ENCODE results near the gene GPC5. TPM values are rescaled to one million over a fixed set of nuclear protein-coding genes. Genes with fewer than 3 reads are reported as not detected.

GPC5 gene
- total RNA-seq, 1 experiment from 2014 or later: 0.26 TPM

- ATAC-seq: no peak
- in situ Hi-C loops (cut with HindIII; ENCODE audit: low pct_unique_long_range_greater_than_20kb, low sequenced_read_pairs): no loop called here
- BruUV-seq (replicated peaks): no TSS peak
These were observed 492.7 kb downstream of the GPC5 start for GRCh38 chr13:91891141-91891540.

DNA sequence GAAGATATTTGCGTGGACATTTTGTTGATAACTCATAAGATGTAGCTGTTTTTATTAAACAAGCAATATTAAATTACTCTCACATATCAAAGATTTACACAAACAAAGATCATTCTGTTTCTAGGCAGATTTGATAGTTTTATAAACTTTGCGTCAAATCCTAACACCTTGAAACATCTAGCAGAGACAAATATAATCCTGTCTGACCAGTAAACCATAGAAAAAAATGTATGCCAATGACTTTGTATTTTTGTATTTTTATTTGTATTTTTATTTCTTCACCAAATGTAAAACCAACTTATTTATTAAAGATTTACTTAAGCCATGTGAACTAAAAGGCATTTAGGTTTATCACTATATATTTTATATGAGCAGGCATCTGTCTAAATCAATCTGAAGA lies 494.6 kb downstream of the GPC5 start:
- Histone ChIP-seq H3K27me3 (ENCODE audit: control insufficient read depth, insufficient read depth, low read length) (no peaks in the 10 kb centered on the region), H3K36me3 (ENCODE audit: control insufficient read depth, insufficient read depth, low read length) (no peaks in the 10 kb centered on the region), H3K27ac (ENCODE audit: low read length) (no peak overlapping the region), H3K4me3 (ENCODE audit: low read depth in 2 of 2, low read length in 2 of 2) (no peak overlapping the region), H3K4me1 (ENCODE audit: control insufficient read depth, insufficient read depth, low read length) (no peaks in the 10 kb centered on the region), H3K9me3 (ENCODE audit: control insufficient read depth, insufficient read depth, low read depth, low read length) (no peaks in the 10 kb centered on the region)
- CTCF ChIA-PET: no interaction called here
- no peak for DNase-seq (ENCODE audit: low read depth, low spot score)
- no peak for TF ChIP-seq TCF7L2 (IDR thresholded peaks at IDR 0.05; ENCODE audit: low read depth, low read length)
- TF ChIP-seq, protein P1, sequence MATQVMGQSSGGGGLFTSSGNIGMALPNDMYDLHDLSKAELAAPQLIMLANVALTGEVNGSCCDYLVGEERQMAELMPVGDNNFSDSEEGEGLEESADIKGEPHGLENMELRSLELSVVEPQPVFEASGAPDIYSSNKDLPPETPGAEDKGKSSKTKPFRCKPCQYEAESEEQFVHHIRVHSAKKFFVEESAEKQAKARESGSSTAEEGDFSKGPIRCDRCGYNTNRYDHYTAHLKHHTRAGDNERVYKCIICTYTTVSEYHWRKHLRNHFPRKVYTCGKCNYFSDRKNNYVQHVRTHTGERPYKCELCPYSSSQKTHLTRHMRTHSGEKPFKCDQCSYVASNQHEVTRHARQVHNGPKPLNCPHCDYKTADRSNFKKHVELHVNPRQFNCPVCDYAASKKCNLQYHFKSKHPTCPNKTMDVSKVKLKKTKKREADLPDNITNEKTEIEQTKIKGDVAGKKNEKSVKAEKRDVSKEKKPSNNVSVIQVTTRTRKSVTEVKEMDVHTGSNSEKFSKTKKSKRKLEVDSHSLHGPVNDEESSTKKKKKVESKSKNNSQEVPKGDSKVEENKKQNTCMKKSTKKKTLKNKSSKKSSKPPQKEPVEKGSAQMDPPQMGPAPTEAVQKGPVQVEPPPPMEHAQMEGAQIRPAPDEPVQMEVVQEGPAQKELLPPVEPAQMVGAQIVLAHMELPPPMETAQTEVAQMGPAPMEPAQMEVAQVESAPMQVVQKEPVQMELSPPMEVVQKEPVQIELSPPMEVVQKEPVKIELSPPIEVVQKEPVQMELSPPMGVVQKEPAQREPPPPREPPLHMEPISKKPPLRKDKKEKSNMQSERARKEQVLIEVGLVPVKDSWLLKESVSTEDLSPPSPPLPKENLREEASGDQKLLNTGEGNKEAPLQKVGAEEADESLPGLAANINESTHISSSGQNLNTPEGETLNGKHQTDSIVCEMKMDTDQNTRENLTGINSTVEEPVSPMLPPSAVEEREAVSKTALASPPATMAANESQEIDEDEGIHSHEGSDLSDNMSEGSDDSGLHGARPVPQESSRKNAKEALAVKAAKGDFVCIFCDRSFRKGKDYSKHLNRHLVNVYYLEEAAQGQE (IDR thresholded peaks at IDR 0.05; ENCODE audit: insufficient read depth in 1 of 2, low read depth in 2 of 2, low read length in 1 of 2): no peak
- TF ChIP-seq, protein P2, sequence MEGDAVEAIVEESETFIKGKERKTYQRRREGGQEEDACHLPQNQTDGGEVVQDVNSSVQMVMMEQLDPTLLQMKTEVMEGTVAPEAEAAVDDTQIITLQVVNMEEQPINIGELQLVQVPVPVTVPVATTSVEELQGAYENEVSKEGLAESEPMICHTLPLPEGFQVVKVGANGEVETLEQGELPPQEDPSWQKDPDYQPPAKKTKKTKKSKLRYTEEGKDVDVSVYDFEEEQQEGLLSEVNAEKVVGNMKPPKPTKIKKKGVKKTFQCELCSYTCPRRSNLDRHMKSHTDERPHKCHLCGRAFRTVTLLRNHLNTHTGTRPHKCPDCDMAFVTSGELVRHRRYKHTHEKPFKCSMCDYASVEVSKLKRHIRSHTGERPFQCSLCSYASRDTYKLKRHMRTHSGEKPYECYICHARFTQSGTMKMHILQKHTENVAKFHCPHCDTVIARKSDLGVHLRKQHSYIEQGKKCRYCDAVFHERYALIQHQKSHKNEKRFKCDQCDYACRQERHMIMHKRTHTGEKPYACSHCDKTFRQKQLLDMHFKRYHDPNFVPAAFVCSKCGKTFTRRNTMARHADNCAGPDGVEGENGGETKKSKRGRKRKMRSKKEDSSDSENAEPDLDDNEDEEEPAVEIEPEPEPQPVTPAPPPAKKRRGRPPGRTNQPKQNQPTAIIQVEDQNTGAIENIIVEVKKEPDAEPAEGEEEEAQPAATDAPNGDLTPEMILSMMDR (IDR thresholded peaks at IDR 0.05): no peak
- no peak for TF ChIP-seq SIN3A (IDR thresholded peaks at IDR 0.05; ENCODE audit: borderline replicate concordance, insufficient read depth, low read depth, low read length)
- TF ChIP-seq POLR2AphosphoS5 (IDR thresholded peaks at IDR 0.05; ENCODE audit: low read depth, low read length): no peak
- BruUV-seq (replicated peaks): no TSS peak
- in situ Hi-C loops (cut with HindIII; ENCODE audit: low pct_unique_long_range_greater_than_20kb, low sequenced_read_pairs) (no loop called here), intact Hi-C loops (cut with micrococcal nuclease; ENCODE audit: unreplicated experiment) (no loop called here)
- ATAC-seq: no peak
- POLR2A ChIA-PET: no interaction called here

More at GRCh38 chr13:91891141-91891540, 492.7 kb downstream of the GPC5 start:
- Histone ChIP-seq H3K27ac (ENCODE audit: low read length) (no peak overlapping the region), H3K4me3 (ENCODE audit: low read depth in 2 of 2, low read length in 2 of 2) (no peak overlapping the region), H3K36me3 (ENCODE audit: control insufficient read depth, insufficient read depth, low read length) (no peaks in the 10 kb centered on the region), H3K9me3 (ENCODE audit: control insufficient read depth, insufficient read depth, low read depth, low read length) (no peaks in the 10 kb centered on the region), H3K27me3 (ENCODE audit: control insufficient read depth, insufficient read depth, low read length) (no peaks in the 10 kb centered on the region), H3K4me1 (ENCODE audit: control insufficient read depth, insufficient read depth, low read length) (no peaks in the 10 kb centered on the region)
- ChIA-PET POLR2A (no interaction called here), CTCF (no interaction called here)
- TF ChIP-seq, protein P1 (IDR thresholded peaks at IDR 0.05; ENCODE audit: insufficient read depth in 1 of 2, low read depth in 2 of 2, low read length in 1 of 2): no peak
- no peak for DNase-seq (ENCODE audit: low read depth, low spot score)
- intact Hi-C loops (cut with micrococcal nuclease; ENCODE audit: unreplicated experiment): no loop called here
